H1 (cell line): ENCODE results near the gene PANX3. TPM values are rescaled to one million over a fixed set of nuclear protein-coding genes. Genes with fewer than 3 reads are reported as not detected.

Experiments used
- CTCF ChIA-PET: fragments of 300-600 bp; sonication (Branson Sonifier 250); formaldehyde crosslinking; loops from one replicate; lab custom pipeline; 2021; ENCODE audit not compliant: partially characterized antibody; lab: Charles Lee
- POLR2A ChIA-PET: fragments of 300-600 bp; sonication (Branson Sonifier 250); formaldehyde crosslinking; loops from one replicate; lab custom pipeline; 2021; ENCODE audit warnings: inconsistent platforms; ENCODE audit not compliant: partially characterized antibody; lab: Charles Lee
- DNase-seq, 2 experiments: peaks; one replicate each; pipeline versions ENCODE4 v3.0.0 to v3.0.0-alpha.2; 2010 to 2022; ENCODE audit warnings: low spot score in 2 of 2, low read depth in 1 of 2, mixed read lengths in 1 of 2
- FAIRE-seq: peaks from 2 replicates; lab custom pipeline; 2011; peaks lifted over from hg19 to GRCh38; lab: Jason Lieb, UNC
- H2AFZ ChIP-seq: 2 replicates; pipeline ENCODE4 v1.8.1; 2012; ENCODE audit warnings: low read length, inconsistent platforms
- H2AK5ac ChIP-seq: 2 replicates; pipeline ENCODE4 v1.6.1; 2013; ENCODE audit warnings: low read depth, low read length
- H2BK120ac ChIP-seq: replicated peaks from 2 replicates; pipeline ENCODE3; 2013; ENCODE audit warnings: low read depth, low read length, inconsistent platforms
- H2BK12ac ChIP-seq: 2 replicates; pipeline ENCODE4 v1.6.1; 2013; ENCODE audit warnings: low read depth, low read length
- H2BK15ac ChIP-seq: 2 replicates; pipeline ENCODE4 v1.6.1; 2013; ENCODE audit warnings: low read length
- H2BK20ac ChIP-seq: 2 replicates; pipeline ENCODE4 v1.6.1; 2013; ENCODE audit warnings: low read length
- H2BK5ac ChIP-seq: 2 replicates; pipeline ENCODE4 v1.6.1; 2013; ENCODE audit warnings: low read depth, low read length
- H3K14ac ChIP-seq: 2 replicates; pipeline ENCODE4 v1.6.1; 2013; ENCODE audit warnings: inconsistent platforms; ENCODE audit not compliant: insufficient read length
- H3K18ac ChIP-seq: 2 replicates; pipeline ENCODE4 v1.6.1; 2013; ENCODE audit warnings: low read length; ENCODE audit errors: extremely low read depth
- H3K23ac ChIP-seq: 2 replicates; pipeline ENCODE4 v1.6.1; 2013; ENCODE audit warnings: inconsistent platforms; ENCODE audit not compliant: insufficient read length
- H3K23me2 ChIP-seq: 2 replicates; pipeline ENCODE4 v1.6.1; 2013; ENCODE audit warnings: low read depth, low read length
- H3K27ac ChIP-seq: 2 replicates; pipeline ENCODE4 v1.6.1; 2011; ENCODE audit warnings: low read depth, low read length, inconsistent platforms
- H3K27me3 ChIP-seq, 4 experiments: replicated peaks in 1 of 4; 1 replicate in 1 of 4; 2 replicates in 3 of 4; pipeline versions ENCODE4 v1.6.1 to v1.8.1; 2011 to 2013; ENCODE audit warnings: low read length in 3 of 4, mild to moderate bottlenecking in 3 of 4, inconsistent platforms in 2 of 4, mixed read lengths in 2 of 4, moderate library complexity in 1 of 4; ENCODE audit not compliant: control insufficient read depth in 3 of 4, insufficient read depth in 3 of 4; ENCODE audit errors: extremely low read depth in 1 of 4
- H3K36me3 ChIP-seq, 4 experiments: 2 replicates each; pipeline versions ENCODE4 v1.6.1 to v1.8.1; 2011 to 2013; ENCODE audit warnings: mild to moderate bottlenecking in 4 of 4, low read length in 3 of 4, moderate library complexity in 2 of 4, control low read depth in 1 of 4, inconsistent platforms in 1 of 4; ENCODE audit not compliant: insufficient read depth in 4 of 4, control insufficient read depth in 2 of 4
- H3K4ac ChIP-seq: replicated peaks from 2 replicates; pipeline ENCODE3; 2013; ENCODE audit warnings: low read length, low read depth, mixed read lengths, inconsistent platforms; ENCODE audit not compliant: insufficient read length
- H3K4me1 ChIP-seq, 4 experiments: replicated peaks in 1 of 4; 1 replicate in 1 of 4; 2 replicates in 3 of 4; pipeline versions ENCODE4 v1.6.1 to v1.8.1; 2011 to 2013; ENCODE audit warnings: low read length in 3 of 4, inconsistent platforms in 2 of 4, mixed read lengths in 1 of 4; ENCODE audit not compliant: insufficient read depth in 4 of 4, control insufficient read depth in 3 of 4
- H3K4me2 ChIP-seq, 2 experiments: 2 replicates each; pipeline versions ENCODE4 v1.6.1 to v1.8.1; 2011 to 2013; ENCODE audit warnings: low read depth in 2 of 2, low read length in 2 of 2, control low read depth in 1 of 2, inconsistent platforms in 1 of 2, mild to moderate bottlenecking in 1 of 2; ENCODE audit not compliant: insufficient read depth in 1 of 2
- H3K4me3 ChIP-seq, 4 experiments: fragments of 200-600, 300-600 bp in 1 of 4; sonication (generic), shearing (Covaris generic), sonication (Bioruptor Twin) in 1 of 4; 2 replicates each; pipeline versions ENCODE4 v1.5.1 to v1.8.1; 2011 to 2016; ENCODE audit warnings: low read length in 4 of 4, low read depth in 3 of 4, control low read depth in 2 of 4, inconsistent platforms in 2 of 4, mild to moderate bottlenecking in 2 of 4, mixed read lengths in 1 of 4, moderate library complexity in 1 of 4; ENCODE audit not compliant: insufficient read depth in 2 of 4; ENCODE audit errors: extremely low read depth in 1 of 4
- H3K56ac ChIP-seq: replicated peaks from 2 replicates; pipeline ENCODE3; 2013; ENCODE audit warnings: low read depth, mild to moderate bottlenecking, mixed read lengths, low read length, inconsistent platforms; ENCODE audit not compliant: insufficient read length
- H3K79me1 ChIP-seq: 2 replicates; pipeline ENCODE4 v1.6.1; 2013; ENCODE audit warnings: low read depth, low read length, control low read depth
- H3K79me2 ChIP-seq, 2 experiments: 2 replicates each; pipeline versions ENCODE4 v1.6.1 to v1.8.1; 2012 to 2013; ENCODE audit warnings: low read length in 2 of 2, mild to moderate bottlenecking in 2 of 2, inconsistent platforms in 1 of 2; ENCODE audit not compliant: insufficient read depth in 2 of 2, control insufficient read depth in 1 of 2
- H3K9ac ChIP-seq, 4 experiments: replicated peaks in 1 of 4; 1 replicate in 1 of 4; 2 replicates in 3 of 4; pipeline versions ENCODE4 v1.6.1 to v1.8.1; 2011 to 2013; ENCODE audit warnings: low read depth in 3 of 4, low read length in 3 of 4, control low read depth in 2 of 4, mild to moderate bottlenecking in 2 of 4, moderate library complexity in 2 of 4, inconsistent platforms in 1 of 4; ENCODE audit errors: extremely low read depth in 1 of 4
- H3K9me3 ChIP-seq, 2 experiments: 2 replicates each; pipeline versions ENCODE4 v1.6.1 to v1.8.1; 2012 to 2013; ENCODE audit warnings: mild to moderate bottlenecking in 2 of 2, moderate library complexity in 2 of 2, control low read depth in 1 of 2, inconsistent platforms in 1 of 2, low read depth in 1 of 2, low read length in 1 of 2, mixed read lengths in 1 of 2; ENCODE audit not compliant: insufficient read depth in 2 of 2
- H4K20me1 ChIP-seq, 2 experiments: replicated peaks in 1 of 2; 2 replicates each; pipeline versions ENCODE3 to v1.8.1; 2011 to 2013; ENCODE audit warnings: inconsistent platforms in 2 of 2, low read length in 2 of 2, mild to moderate bottlenecking in 1 of 2; ENCODE audit not compliant: insufficient read depth in 2 of 2, control insufficient read depth in 1 of 2
- H4K5ac ChIP-seq: 2 replicates; pipeline ENCODE4 v1.6.1; 2013; ENCODE audit warnings: low read length, low read depth, mixed read lengths, inconsistent platforms; ENCODE audit not compliant: insufficient read length
- H4K8ac ChIP-seq: 2 replicates; pipeline ENCODE4 v1.8.0; 2013; ENCODE audit warnings: mild to moderate bottlenecking, moderate library complexity, low read length, inconsistent platforms; ENCODE audit not compliant: insufficient read depth; ENCODE audit errors: extremely low read depth
- H4K91ac ChIP-seq: replicated peaks from 2 replicates; pipeline ENCODE3; 2013; ENCODE audit warnings: low read length, mixed read lengths, inconsistent platforms; ENCODE audit not compliant: insufficient read length
- MAFK ChIP-seq: IDR thresholded peaks from 2 replicates; pipeline ENCODE4 v1.6.1; 2012; ENCODE audit warnings: low read depth, mild to moderate bottlenecking, improper control_type of control experiment, low read length
- NANOG ChIP-seq: IDR thresholded peaks from 2 replicates; pipeline ENCODE4 v1.6.1; 2011; ENCODE audit warnings: low read length, low read depth, mild to moderate bottlenecking, inconsistent platforms; ENCODE audit not compliant: insufficient read depth, poor library complexity, severe bottlenecking
- polyA plus RNA-seq, 7 experiments: library from polyadenylated mRNA; depleted of rRNA in 3 of 7; stranded (reverse) in 5 of 7; unstranded in 2 of 7; fragments of >200 nt in 5 of 7; fragments of 200-250 nt in 2 of 7; gene quantifications; 1 replicate in 5 of 7; 2 replicates in 1 of 7; 4 replicates in 1 of 7; pipeline versions ENCODE4 v1.2.1 to v1.2.3, GENCODE V29; 2011 to 2013; ENCODE audit warnings: missing spikeins in 2 of 7, mixed read lengths in 2 of 7
- total RNA-seq: library from RNA; stranded (reverse); fragmentation: NEBNext Ultra II Directional; extraction: Animal tissue kit (Norgen Biotek cat#: 25700); gene quantifications from 2 replicates; pipeline ENCODE4 v1.2.1, GENCODE V29; 2021

PANX3 gene
- total and polyA plus RNA-seq, 2 of the 8 experiments (the other 6 are each of a cell fraction or from before 2014, with no cell fraction given), result not detected

DNA sequence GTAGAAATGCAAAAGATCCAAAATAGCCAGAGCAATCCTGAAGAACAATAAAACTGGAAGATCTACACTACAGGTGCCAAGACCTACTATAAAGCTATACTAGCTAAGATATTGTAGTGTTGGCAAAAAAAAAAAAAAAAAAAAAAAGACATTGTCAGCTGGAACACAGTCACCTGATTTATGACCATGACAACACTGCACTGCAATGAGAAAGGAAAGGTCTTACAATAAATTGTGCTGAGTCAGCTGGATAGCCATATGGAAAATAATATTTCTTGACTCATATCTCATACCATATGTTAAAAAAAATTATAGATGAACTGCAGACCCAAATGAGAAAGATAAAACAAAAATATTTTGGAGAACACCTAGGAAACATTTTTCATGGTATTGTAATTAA lies 3.1 kb upstream of the PANX3 start:
- Histone ChIP-seq H4K8ac (no peak overlapping the region), H3K4me3 (no peak overlapping the region), H3K56ac (no peak overlapping the region), H3K23me2 (no peaks in the 10 kb centered on the region), H3K4me2 (no peak overlapping the region), H3K27me3 (no peaks in the 10 kb centered on the region), H2AFZ (no peak overlapping the region), H3K4ac (no peak overlapping the region), H4K20me1 (no peaks in the 10 kb centered on the region), H2BK20ac (no peak overlapping the region), H3K79me2 (no peaks in the 10 kb centered on the region), H2BK120ac (no peak overlapping the region), H3K9ac (no peak overlapping the region), H2BK15ac (no peak overlapping the region), H3K4me1 (no peaks in the 10 kb centered on the region), H3K18ac (no peak overlapping the region), H3K36me3 (no peaks in the 10 kb centered on the region), H2AK5ac (no peak overlapping the region), H3K9me3 (no peaks in the 10 kb centered on the region), H2BK5ac (no peak overlapping the region), H3K14ac (no peak overlapping the region), H4K5ac (no peak overlapping the region), H2BK12ac (no peak overlapping the region), H3K27ac (no peak overlapping the region), H3K23ac (no peak overlapping the region), H3K79me1 (no peaks in the 10 kb centered on the region), H4K91ac (no peak overlapping the region)
- DNase-seq (no peak), FAIRE-seq (no peak)
- POLR2A ChIA-PET, result no interaction called here
- CTCF ChIA-PET, result interaction anchor here (0.6 kb wide), 1 partner anchor 58 kb away, joined by 3 read pairs; no protein-coding TSS in a partner anchor
- TF ChIP-seq MAFK (peak; percentile 96), NANOG (no peak)
